Thyroid gland (tissue), 4 donors: Measurements from ENCODE around the gene FARP2.

Source experiments
- POLR2A ChIP-seq, 2 donors: fragments of 450-650 bp; IDR thresholded peaks; one replicate each; pipeline ENCODE4 v1.6.1; 2017; ENCODE audit warnings: antibody characterized with exemption in 2 of 2, mild to moderate bottlenecking in 2 of 2, moderate library complexity in 1 of 2
- TF ChIP-seq, protein P1 (sequence below), 6 experiments: fragments of 200-600 bp in 3 of 6; fragments of 450-650 bp in 3 of 6; sonication (generic) in 3 of 6; IDR thresholded peaks; one replicate each; pipeline ENCODE4 v1.5.1; 2016 to 2019; ENCODE audit warnings: antibody characterized with exemption in 6 of 6, mild to moderate bottlenecking in 2 of 6, inconsistent platforms in 1 of 6, moderate library complexity in 1 of 6

- TF ChIP-seq, protein P1, sequence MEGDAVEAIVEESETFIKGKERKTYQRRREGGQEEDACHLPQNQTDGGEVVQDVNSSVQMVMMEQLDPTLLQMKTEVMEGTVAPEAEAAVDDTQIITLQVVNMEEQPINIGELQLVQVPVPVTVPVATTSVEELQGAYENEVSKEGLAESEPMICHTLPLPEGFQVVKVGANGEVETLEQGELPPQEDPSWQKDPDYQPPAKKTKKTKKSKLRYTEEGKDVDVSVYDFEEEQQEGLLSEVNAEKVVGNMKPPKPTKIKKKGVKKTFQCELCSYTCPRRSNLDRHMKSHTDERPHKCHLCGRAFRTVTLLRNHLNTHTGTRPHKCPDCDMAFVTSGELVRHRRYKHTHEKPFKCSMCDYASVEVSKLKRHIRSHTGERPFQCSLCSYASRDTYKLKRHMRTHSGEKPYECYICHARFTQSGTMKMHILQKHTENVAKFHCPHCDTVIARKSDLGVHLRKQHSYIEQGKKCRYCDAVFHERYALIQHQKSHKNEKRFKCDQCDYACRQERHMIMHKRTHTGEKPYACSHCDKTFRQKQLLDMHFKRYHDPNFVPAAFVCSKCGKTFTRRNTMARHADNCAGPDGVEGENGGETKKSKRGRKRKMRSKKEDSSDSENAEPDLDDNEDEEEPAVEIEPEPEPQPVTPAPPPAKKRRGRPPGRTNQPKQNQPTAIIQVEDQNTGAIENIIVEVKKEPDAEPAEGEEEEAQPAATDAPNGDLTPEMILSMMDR (IDR thresholded peaks at IDR 0.05): no peak
- TF ChIP-seq POLR2A (IDR thresholded peaks at IDR 0.05): no peak
These were observed 85.4 kb downstream of the FARP2 start for GRCh38 chr2:241441492-241441891.
